ENCODE data around the gene MAGI2.

- TF ChIP-seq EZH2 (IDR thresholded peaks at IDR 0.05; ENCODE audit: insufficient read depth, low read length) (no peak), CTCF (IDR thresholded peaks at IDR 0.05; ENCODE audit: insufficient read depth, low read depth, low read length) (no peak)
Measured at GRCh38 chr7:79064187-79064823, 389.2 kb downstream of the MAGI2 start.

Data from astrocyte (in vitro differentiated cells and primary cell).